ENCODE measurements around the gene SMARCA2.

The SMARCA2 gene

DNA sequence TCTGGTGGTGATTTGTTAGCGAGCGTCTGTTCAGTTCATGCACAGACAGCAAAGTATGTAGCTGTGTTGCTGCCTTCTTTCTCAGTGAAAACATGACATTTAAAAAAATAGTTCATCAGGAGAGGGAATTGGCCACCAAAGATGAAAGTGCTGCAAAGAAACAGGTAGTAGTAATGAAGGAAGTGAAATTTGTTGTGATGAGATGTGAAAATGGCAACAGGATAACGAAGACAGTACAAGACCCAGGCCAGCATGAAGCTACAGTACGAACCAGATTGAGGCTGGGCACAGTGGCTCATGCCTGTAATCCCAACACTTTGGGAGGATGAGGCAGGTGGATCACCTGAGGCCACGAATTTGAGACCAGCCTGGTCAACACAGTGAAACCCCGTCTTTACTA, 136.0 kb downstream of the SMARCA2 start:
- DNase-seq = no peak

DNA sequence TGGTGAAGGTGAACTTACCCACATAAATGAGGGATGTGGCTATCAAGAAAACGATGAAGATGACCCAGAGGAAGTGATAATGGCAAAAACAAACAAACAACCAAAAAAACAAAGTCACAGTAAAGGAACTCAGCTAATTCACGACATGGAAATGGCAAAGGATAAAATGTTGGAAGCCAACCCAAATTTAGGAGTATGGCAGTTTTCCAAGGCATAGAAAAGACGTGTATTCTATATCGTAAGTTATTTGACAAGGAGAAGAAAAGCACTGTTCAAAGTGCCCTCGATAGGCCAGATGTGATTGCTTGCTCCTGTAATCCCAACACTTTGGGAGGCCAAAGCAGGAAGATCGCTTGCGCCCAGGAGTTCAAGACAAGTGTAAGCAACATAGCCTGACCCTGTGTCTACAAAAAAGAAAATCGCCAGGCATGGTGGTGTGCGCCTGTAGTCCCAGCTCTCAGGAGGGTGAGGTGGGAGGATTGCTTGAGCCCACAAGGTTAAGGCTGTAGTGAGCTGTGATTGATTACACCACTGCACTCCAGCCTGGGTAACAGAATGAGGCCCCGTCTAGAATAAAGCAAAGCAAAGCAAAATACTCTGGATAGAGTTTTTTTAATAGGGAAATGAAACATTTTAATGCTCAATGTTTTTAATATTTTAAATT, 138.0 kb downstream of the SMARCA2 start:
- no peak for DNase-seq

DNA sequence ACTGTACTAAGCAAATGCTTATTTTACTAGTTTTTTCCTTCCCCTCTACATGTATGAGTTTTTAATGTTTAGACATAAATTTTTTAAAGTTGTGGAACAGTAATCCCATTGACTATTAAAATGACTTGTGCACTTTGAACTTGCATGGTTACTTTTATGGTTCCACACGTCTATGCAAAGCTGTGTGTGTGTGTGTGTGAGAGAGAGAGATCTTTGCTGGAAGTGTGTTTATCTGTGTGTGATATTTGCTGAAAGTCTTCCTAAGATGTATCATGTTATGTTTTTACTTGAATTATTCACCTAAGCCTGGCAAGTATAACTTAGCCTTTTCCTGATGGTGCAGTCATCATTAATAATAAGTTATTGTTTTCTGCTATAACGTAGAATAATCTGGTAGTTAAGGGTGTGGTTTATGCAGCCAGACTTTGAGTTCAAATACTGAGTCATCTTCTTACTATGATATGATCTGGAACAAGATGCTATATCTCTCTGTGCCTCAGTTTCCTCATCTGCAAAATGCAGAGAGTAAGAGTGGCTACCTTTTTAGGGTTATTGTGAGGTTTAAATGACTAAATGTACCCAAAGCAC, 138.6 kb downstream of the SMARCA2 start:
- DNase-seq = no peak

DNA sequence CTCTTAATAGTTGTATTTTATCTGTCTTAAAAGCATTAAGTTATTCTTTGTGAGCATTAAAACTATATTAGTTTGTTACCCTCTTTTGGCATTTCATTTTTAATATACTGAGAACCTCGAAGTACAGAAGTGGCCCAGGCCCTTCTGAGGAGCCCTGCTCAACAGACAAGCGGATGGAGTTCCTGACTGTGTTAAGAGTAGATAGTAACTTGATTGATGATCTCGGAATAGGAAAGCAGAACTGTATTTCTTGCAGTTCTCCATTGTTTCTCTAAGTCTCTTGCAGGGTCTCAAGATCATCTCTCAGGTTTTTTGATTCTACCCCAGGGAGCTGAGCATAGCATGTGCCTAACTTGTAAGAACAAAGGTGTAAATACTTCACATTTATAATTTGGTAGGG, 139.6 kb downstream of the SMARCA2 start:
- DNase-seq = no peak

DNA sequence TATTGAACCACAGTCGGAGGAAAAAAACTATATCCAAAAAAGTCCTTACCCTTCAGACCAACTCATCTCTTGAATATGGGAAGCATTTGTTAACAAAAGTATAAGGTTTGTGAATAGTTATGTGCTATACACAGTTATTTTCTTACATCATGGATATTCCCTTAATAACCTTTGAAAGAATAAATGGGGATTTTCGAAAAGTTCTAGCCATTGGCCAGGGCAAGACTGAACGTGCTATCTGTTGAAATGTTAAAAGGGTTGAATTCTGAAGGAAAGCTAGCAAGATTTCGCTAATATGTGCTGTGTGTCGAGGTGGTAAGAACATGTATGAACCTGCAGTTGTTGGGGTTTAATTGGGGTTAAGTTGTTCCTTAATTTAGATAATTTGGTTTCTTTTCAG, 140.8 kb downstream of the SMARCA2 start:
- no peak for DNase-seq

DNA sequence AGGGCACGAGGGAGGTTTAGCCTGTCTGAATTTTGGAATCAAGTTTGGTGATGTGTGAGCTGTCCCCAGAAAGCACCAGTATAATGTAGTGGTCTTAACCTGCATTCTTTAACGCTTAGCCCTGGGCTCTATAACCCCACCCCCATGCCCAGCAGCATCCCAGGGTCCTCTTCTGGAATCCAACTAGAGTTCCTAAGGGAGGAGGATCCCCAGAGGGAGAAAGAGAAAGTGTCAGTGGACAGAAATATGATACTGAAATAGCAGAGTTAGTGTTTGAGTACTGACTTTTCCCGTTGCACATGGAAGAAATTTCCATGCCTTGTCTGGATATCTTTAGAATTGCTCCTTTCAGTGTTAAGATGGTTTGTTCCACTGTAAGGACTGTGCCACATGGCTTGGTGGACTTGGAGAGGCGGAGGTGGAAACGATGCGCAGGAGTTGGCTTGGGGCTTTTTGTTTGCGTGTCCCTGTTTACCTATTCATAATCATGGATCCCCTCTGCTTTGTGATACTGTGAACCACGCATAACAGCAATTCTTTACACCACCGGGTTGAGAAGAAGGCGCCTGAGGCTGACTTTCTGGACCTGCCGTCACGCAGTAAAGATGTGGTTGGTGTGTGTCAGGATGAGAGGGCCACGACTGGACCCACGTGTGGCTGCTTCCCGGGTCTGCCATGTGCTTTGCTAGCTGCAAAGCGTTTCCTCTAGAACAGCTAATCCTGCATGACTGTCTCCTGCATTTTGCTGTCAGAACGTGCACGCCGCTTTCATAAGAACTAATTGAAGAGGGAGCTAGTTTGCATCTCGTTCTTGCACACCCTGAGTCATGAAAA, 142.3 kb downstream of the SMARCA2 start:
- DNase-seq = no peak

DNA sequence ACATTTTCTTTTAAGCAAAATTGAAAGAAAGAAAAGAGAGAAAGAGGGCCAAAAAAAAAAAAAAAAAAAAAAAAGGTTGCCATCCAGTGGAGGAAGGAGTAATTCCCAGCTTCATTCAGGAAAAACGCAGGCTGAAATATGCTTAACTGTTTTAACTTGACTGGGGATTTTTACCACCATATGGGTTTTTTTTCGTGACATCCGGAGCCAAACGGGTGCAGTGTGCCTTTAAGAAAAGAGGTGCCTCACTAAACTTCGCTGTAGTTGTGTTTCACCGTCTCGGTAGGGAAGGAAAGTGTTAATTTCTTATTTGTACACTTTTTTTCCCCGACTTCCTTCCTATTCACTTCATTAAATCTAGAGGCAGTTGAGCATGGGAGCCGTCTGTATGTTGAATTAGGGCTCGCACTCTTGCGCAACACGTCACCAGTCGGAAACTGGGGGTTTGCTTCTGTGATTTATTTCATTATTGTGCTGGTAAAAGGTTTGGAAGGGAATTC, 143.0 kb downstream of the SMARCA2 start:
- peak; percentile 9 for DNase-seq

DNA sequence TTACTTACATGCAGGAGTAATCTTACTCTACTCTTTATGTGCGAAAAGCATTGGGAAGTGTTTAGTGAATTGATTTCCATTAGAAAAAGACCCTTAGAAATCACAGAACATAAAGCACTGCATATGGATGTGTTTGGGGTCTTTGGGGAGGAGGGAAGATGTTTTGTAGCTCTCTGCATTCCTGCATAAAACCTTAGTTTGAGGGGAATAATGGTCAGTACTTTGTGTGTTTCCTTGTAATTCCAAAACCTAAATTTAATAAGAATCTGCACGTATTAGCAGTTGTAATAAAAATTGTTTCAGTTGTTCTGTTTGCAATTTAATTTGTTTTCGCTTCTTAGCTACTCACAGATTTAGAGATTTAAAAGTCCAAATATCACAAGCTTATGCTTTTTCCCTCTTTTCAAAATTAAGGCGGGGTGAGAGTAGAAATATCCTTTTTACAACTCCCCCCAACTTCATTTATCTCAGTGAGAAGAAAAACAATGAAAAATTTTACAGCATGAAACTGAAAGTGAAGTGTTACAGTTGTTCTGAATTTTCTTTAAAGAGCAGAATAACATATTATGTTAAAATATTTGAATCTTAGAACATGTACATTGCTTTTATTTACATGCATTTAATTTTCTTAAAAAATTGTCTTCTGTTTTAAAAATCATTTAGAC, 143.8 kb downstream of the SMARCA2 start:
- DNase-seq = no peak

DNA sequence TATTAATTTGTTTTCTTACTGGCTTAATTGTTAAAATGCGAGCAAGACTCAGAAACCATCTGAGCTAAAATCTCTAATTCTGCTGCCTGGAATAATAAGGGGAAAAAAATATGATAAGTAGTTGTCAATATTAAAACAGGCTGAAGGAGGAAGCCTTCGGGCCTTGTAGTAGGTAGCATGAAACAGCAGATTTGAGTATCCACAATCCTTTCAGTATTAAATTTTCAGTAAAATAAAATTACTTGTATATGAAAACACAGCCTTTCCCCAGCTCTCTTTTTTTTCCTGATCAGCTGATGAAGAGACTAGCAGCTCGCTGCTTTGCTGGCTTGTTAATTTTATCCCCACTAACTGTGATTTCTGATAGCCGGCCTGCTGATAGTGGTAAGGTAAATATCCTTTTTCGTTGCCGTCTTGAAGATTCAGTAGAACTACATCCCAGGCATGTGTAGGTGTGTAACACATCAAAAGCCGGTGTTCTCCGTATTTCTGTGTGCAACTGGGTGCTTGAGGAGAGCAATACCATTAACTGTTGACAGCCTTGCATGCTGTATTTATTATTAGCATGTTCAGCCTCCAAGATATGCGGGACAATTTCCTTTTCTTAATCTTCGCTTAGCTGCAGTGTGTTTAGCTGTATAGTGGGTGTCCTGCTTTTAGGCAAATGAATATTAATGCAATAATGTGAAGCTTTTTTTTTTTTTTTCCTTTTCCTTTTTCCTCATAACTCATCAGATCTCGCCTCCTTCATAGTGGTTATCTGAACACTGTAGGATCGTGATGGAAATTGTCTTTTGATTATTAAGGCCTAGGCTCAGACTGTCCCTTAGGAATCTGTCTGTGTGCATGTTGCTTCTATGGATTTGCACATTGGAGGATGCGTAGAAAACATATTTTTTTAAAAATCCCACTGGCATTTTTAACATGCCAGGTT, 144.6 kb downstream of the SMARCA2 start:
- no peak for DNase-seq

DNA sequence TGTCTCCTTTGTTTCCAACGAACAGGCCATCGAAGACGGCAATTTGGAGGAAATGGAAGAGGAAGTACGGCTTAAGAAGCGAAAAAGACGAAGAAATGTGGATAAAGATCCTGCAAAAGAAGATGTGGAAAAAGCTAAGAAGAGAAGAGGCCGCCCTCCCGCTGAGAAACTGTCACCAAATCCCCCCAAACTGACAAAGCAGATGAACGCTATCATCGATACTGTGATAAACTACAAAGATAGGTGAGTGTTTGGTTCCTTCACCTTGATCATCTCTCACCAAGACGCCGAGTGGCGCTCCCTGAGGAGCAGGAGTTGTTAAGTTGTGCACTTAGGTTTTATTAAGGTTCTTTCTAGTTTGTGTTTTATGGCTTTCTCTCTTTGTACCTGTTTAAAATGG, 146.5 kb downstream of the SMARCA2 start:
- no peak for DNase-seq

DNA sequence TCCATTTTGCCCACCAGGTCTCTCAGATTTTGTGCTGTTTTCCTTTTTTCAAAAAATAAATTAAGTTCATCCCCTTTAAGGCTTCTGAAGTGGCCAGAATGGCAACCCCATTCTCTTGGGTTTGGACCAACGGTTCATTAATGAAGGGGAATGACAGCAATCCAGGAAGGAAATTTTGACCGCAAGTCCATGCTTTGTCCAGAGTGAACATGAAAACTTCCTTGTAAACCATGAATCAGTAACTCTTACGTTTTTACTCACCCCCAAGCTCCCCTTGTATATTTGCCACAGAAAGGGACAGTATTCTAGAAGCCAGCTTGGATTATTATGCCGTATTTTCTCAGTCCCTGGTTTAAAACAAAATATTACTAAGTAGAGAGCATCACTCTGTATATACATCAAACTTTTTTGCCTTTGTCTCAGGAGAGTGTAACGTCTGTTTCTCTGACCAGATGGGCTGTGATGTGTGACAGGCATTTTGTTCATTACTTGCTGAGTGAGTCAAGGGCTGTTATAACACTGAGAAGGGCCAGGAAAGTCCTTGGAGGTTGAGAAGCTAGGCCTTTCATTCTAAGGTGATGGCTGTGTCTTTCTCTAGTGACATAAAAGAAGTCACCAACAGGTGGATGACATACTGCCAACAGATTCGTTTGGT, 148.2 kb downstream of the SMARCA2 start:
- DNase-seq = no peak

DNA sequence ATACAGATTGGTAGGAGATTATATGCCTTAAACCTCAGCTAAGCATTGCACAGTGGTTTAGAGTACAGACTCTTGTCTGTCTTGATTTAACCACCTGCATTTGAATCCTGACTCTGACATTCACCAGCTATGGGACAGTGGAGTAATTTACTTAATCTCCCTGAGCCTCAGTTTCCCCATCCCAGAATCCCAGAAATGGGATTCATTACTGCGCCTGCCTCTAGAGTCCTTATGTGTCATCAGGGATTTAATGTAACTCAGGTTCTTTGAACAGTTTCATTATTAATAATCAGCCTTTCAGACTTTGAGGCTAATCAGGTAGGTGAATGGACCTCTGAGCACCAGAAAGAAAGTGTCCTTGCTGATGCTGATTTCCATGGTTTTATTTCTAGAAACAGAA, 149.1 kb downstream of the SMARCA2 start:
- no peak for DNase-seq

DNA sequence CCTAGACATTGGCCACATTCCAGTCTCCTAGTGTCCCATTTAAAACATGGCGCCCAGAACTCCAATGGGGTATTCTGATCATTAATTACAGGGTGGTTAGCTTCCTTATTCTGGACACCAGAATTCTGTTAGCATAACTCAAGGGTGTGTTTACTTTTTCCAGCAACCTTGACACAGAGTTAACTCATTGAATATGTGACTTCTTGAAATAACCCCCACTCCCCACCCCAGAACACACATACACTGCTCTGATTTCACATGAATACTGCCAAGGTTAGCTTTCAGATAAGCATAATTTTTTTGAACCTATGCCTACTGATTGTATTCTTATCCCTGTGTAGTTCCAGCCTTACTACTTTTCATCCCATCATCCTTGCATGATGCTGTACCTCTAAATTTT, 151.1 kb downstream of the SMARCA2 start:
- DNase-seq = no peak

DNA sequence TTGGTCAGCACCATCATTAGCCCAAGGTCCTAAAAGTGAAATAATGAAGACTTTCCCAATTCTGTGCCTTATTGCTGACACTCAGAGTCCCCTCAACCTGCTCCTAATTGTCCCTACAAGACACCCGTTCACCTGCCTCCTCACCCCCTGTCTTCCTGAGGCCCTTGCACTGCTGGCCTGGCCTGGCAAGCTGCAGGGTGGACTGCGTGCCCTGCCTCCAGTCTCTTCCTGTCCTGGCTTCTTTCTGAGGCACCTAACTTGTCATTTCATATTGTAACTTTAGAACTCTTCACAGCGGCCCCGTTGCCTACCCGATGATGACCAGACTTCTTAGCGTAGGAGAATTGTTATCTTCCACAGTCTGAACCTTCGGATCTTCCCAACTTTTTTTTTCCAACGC, 153.9 kb downstream of the SMARCA2 start:
- no peak for DNase-seq

DNA sequence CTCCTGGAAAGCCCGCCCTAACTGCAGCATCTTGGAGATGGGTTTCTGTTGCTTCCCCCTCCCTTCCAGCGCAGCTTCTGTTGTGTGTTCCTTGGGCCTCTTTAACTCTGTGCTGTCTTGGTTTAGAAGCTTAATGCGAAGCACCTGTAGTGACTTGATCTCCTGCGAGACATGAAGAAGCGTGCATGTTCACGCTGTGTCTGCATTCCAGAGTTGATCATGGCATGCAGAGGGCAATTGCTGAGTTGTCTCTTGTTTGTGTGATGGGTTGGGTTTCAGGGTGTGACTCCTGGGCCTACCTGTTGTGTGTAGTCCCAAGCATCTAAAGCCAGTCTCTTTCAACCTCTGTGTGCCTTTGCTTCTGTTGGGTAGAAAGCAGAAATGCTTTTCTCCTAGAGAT, 155.6 kb downstream of the SMARCA2 start:
- no peak for DNase-seq

DNA sequence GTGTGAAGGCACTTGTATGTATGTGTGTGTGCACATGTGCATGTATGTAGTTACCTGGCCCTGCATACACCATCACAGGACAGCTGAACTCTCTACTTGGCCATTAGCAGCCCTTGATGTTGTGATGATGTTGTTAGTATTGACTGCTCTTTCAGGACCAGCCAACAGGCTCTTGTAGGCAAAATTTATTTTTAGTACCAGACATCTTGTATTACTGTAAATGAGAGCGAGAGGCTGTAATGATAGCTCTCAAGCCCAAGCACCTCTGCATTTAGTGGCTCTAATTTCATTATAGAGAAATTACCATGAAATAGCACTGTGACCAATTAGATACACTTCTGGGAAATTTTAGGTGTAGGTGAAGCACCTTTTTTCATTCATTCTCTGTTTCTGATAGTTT, 158.0 kb downstream of the SMARCA2 start:
- no peak for DNase-seq

DNA sequence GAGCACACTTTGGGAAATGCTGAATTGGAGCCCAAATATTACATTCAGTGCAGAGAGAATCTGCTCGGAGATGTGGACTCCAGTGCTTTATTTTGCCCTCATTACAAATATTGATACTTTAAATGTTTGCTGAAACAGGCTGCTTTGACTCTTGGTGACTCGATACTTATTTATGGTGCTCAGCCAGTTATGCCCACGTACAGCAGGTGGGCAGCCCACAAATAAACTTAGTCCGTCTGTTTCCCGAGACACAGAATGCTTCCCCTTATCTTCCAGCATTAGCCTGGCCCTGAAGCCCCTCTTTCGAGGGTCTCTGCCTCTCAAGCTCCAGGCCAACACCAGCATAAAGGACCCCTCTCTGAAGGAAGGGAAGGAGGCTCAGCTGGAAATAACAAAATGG, 158.7 kb downstream of the SMARCA2 start:
- DNase-seq = no peak

DNA sequence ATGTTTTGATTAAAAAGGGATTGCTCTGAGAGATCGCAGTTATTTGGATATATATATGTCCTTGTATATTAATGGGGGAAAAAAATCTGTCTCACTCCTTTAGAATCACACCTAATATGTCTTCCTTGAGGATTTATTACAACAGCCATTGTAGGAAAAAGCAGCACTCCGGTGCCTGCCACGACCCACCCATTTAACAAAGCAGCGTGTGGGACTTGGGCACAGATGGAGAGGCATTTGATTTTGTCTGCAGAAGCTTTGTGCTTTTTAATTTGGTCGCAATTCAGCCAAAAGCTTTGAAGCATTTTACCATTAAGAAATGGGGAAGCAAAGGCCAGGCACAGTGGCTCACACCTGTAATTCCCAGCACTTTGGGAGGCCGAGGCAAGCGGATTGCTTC, 159.2 kb downstream of the SMARCA2 start:
- no peak for DNase-seq

DNA sequence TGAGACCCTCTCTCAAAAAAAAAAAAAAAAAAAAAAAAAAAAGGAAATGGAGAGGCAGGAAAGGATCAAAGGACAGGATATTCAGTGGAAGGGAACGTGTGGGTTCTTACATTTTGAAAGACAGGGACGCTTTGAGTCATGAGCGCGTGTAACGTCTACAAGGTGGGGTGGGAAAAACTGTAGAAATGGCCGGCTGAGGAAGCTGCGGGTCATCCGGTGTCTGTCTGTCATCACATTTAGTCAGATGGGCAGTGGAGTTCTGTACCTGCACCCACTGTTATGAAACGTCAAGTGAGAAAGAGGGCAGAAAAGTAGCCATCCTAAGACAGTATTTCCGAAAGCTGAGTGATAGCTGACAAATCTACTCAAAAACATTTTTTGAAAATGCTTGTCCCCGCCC, 159.8 kb downstream of the SMARCA2 start:
- no peak for DNase-seq

DNA sequence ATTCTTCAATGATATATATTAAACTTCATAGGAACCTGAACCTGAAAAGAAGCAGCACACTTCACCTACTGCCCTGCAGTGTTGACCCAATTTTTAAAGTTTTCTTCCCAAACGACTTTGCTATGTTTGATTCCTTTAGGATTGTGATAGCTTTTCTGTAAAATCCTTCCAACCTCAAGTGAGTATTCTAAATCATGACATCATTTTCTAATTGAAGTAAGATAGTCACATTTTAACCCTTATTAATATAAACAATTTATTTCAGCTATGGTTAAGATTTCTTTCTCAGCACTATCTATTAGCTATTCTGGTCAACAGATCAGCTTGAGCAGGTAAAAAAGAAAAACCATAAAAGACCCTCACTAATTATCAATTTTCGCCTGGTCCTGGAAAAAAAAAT, 162.0 kb downstream of the SMARCA2 start:
- DNase-seq = no peak

DNA sequence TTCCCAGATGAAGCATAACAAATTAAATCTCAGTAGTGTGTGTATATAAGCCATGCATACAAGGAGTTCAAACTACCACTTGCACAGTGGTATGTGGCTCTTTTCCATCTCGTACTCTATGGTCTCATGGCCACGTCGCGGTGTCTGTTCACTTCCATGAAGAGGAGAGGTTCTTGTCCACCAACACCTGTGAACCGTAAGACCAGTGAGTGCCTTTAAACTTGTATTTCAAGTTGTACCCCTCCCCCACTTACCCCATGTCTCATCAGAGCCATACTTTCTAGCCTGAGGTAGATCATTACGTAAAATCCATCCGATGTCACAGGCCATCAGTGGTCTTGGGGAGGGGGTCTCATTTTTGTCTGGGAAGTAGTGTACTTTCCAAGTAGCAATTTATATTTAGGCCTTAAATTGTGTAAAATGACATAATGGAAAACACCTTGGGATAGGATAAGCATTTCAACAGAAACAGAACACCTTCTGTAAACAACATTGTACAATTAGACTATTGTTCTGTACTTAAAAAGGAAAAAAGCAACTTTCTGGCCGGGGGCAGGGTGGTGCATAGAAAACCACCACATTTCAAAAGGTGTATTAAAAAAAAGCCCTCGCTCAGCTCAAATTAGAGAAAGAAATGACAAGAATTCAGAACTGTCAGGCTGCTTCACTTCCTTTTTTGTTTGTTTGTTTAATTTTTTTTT, 163.0 kb downstream of the SMARCA2 start:
- no peak for DNase-seq
